HL-60 (cell line): ENCODE results near the gene TPM4.

Source experiments
- DNase-seq, 2 experiments: peaks; one replicate each; pipeline ENCODE4 v3.0.0-alpha.2; 2010 to 2020; ENCODE audit warnings: low read depth in 1 of 2, low spot score in 1 of 2
- H3K27ac ChIP-seq: fragments of 250-450 bp; sonication (Bioruptor Pico); replicated peaks from 2 replicates; pipeline ENCODE4 v1.5.1; 2020; ENCODE audit warnings: mild to moderate bottlenecking, moderate library complexity
- H3K27me3 ChIP-seq: fragments of 250-450 bp; sonication (Bioruptor Pico); 2 replicates; pipeline ENCODE4 v1.5.1; 2021; ENCODE audit warnings: mild to moderate bottlenecking, moderate library complexity; ENCODE audit not compliant: insufficient read depth, poor library complexity, severe bottlenecking
- H3K4me3 ChIP-seq: replicated peaks from 2 replicates; pipeline ENCODE4 v1.5.1; 2011; ENCODE audit warnings: mild to moderate bottlenecking, control low read depth, low read length; ENCODE audit not compliant: insufficient read depth
- GABPA ChIP-seq: IDR thresholded peaks from 2 replicates; pipeline ENCODE4 v1.6.1; 2012; ENCODE audit warnings: low read depth
- POLR2AphosphoS5 ChIP-seq: IDR thresholded peaks from 2 replicates; pipeline ENCODE4 v1.6.1; 2012; ENCODE audit warnings: low read depth
- SPI1 ChIP-seq: IDR thresholded peaks from 2 replicates; pipeline ENCODE4 v1.6.1; 2012; ENCODE audit warnings: low read depth, mild to moderate bottlenecking, borderline replicate concordance
- TF ChIP-seq, protein P1 (sequence below): IDR thresholded peaks from 2 replicates; pipeline ENCODE4 v1.6.1; 2012; ENCODE audit warnings: low read depth; ENCODE audit not compliant: insufficient replicate concordance
- TF ChIP-seq, protein P2 (sequence below): IDR thresholded peaks from one replicate; pipeline ENCODE4 v1.5.1; 2011; ENCODE audit warnings: low read length, control low read depth, inconsistent platforms; ENCODE audit not compliant: insufficient read depth

The TPM4 gene

DNA sequence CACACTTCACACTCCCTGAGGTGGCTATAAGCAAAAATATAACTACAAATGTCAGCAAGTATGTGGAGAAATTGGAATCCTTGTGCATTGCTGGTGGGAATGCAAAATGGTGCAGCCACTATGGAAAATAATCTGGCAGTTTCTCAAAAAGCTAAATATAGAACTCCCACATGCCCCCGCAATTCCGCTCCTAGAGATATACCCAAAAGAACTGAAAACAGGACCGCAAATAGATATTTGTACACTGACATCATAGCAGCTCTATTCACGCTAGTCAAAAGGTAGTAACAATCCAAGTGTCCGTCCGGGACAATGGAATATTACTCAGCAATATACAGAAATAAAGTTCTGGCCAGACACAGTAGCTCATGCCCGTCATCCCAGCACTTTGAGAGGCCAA, 31.5 kb upstream of the TPM4 start:
- Histone ChIP-seq H3K27ac (no peak overlapping the region), H3K27me3 (no peaks in the 10 kb centered on the region), H3K4me3 (no peak overlapping the region)
- no peak for TF ChIP-seq SPI1
- TF ChIP-seq GABPA, result no peak
- TF ChIP-seq, protein P1, sequence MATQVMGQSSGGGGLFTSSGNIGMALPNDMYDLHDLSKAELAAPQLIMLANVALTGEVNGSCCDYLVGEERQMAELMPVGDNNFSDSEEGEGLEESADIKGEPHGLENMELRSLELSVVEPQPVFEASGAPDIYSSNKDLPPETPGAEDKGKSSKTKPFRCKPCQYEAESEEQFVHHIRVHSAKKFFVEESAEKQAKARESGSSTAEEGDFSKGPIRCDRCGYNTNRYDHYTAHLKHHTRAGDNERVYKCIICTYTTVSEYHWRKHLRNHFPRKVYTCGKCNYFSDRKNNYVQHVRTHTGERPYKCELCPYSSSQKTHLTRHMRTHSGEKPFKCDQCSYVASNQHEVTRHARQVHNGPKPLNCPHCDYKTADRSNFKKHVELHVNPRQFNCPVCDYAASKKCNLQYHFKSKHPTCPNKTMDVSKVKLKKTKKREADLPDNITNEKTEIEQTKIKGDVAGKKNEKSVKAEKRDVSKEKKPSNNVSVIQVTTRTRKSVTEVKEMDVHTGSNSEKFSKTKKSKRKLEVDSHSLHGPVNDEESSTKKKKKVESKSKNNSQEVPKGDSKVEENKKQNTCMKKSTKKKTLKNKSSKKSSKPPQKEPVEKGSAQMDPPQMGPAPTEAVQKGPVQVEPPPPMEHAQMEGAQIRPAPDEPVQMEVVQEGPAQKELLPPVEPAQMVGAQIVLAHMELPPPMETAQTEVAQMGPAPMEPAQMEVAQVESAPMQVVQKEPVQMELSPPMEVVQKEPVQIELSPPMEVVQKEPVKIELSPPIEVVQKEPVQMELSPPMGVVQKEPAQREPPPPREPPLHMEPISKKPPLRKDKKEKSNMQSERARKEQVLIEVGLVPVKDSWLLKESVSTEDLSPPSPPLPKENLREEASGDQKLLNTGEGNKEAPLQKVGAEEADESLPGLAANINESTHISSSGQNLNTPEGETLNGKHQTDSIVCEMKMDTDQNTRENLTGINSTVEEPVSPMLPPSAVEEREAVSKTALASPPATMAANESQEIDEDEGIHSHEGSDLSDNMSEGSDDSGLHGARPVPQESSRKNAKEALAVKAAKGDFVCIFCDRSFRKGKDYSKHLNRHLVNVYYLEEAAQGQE, result no peak
- TF ChIP-seq POLR2AphosphoS5, result no peak
- TF ChIP-seq, protein P2, sequence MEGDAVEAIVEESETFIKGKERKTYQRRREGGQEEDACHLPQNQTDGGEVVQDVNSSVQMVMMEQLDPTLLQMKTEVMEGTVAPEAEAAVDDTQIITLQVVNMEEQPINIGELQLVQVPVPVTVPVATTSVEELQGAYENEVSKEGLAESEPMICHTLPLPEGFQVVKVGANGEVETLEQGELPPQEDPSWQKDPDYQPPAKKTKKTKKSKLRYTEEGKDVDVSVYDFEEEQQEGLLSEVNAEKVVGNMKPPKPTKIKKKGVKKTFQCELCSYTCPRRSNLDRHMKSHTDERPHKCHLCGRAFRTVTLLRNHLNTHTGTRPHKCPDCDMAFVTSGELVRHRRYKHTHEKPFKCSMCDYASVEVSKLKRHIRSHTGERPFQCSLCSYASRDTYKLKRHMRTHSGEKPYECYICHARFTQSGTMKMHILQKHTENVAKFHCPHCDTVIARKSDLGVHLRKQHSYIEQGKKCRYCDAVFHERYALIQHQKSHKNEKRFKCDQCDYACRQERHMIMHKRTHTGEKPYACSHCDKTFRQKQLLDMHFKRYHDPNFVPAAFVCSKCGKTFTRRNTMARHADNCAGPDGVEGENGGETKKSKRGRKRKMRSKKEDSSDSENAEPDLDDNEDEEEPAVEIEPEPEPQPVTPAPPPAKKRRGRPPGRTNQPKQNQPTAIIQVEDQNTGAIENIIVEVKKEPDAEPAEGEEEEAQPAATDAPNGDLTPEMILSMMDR, result no peak
- no peak for DNase-seq

DNA sequence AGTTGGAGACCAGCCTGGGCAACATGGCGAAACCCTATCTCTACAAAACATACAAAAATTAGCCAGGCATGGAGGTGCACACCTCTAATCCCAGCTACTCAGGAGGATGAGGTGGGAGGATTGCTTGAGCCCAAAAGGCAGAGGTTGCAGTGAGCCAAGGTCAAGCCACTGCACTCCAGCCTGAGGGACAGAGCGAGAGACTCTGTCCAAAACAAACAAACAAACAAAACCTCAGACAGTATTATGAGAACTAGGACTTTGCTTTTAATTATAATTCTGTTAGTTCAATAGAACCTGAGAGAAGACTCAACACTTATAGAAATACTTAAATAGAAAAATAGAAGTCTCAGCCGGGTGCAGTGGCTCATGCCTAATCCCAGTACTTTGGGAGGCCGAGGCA, 31.1 kb upstream of the TPM4 start:
- Histone ChIP-seq H3K27ac (no peak overlapping the region), H3K4me3 (no peak overlapping the region), H3K27me3 (no peaks in the 10 kb centered on the region)
- TF ChIP-seq, protein P2, result no peak
- TF ChIP-seq GABPA (no peak), SPI1 (no peak), POLR2AphosphoS5 (no peak)
- TF ChIP-seq, protein P1, result no peak
- DNase-seq, result no peak

DNA sequence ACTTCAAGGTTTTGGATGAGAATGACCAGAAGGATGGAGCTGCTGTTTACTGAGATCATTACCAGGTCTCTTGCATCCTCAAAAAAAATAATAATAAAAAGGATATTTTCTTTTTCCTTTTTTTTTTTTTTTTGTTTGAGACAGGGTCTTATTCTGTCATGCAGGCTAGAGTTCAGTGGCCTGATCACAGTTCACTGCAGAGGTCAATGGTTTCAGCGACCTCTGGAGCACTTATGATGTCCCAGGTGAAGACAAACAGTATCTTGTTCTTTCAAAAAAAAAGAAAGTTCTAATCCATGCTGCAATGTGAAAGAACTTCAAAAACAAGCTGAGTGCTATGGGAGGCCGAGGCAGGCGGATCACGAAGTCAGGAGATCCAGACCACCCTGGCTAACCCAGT, 30.4 kb upstream of the TPM4 start:
- Histone ChIP-seq H3K27ac (no peak overlapping the region), H3K4me3 (no peak overlapping the region), H3K27me3 (no peaks in the 10 kb centered on the region)
- no peak for DNase-seq
- TF ChIP-seq SPI1 (no peak), GABPA (no peak), POLR2AphosphoS5 (no peak)
- TF ChIP-seq, protein P2, result no peak
- TF ChIP-seq, protein P1, result no peak
